Activated CD4-positive, alpha-beta memory T cell treated with anti-CD3 and anti-CD28 coated beads for 36 hours (primary cell): ENCODE data around the gene SLC50A1. TPM values are rescaled to one million over a fixed set of nuclear protein-coding genes. Genes with fewer than 3 reads are reported as not detected.
A peak's percentile ranks its signal among the peaks of the same experiment; 100 is the strongest.

Experiments
- CTCF ChIA-PET: fragments of 350-600 bp; sonication (Branson Sonifier 250); formaldehyde crosslinking; loops from one replicate; lab custom pipeline; 2021; ENCODE audit warnings: antibody characterized with exemption, inconsistent platforms; lab: Charles Lee
- POLR2A ChIA-PET: fragments of 350-600 bp; sonication (Branson Sonifier 250); formaldehyde crosslinking; loops from one replicate; lab custom pipeline; 2021; ENCODE audit warnings: antibody characterized with exemption; lab: Charles Lee
- DNase-seq: peaks from one replicate; pipeline ENCODE4 v3.0.0-alpha.2; 2020
- H3K27ac Mint-ChIP-seq: one replicate; pipeline ENCODE4 v1.8.0; 2021; ENCODE audit warnings: mixed read lengths
- H3K27me3 Mint-ChIP-seq: one replicate; pipeline ENCODE4 v1.8.0; 2021; ENCODE audit warnings: mixed read lengths
- H3K36me3 Mint-ChIP-seq: one replicate; pipeline ENCODE4 v1.8.0; 2021; ENCODE audit warnings: mixed read lengths
- H3K4me1 Mint-ChIP-seq: one replicate; pipeline ENCODE4 v1.8.0; 2021; ENCODE audit warnings: low read depth, mixed read lengths
- H3K4me3 Mint-ChIP-seq: one replicate; pipeline ENCODE4 v1.8.0; 2021; ENCODE audit warnings: mild to moderate bottlenecking, mixed read lengths
- H3K9me3 Mint-ChIP-seq: one replicate; pipeline ENCODE4 v1.8.0; 2021; ENCODE audit warnings: mixed read lengths
- intact Hi-C: fragments of 100-400 bp; cut with micrococcal nuclease; formaldehyde crosslinking; loops from one replicate; pipeline ENCODE4 v1.15.1; 2023
- total RNA-seq, 2 experiments: library from RNA; stranded (reverse); gene quantifications; one replicate each; pipeline ENCODE4 v1.2.3, GENCODE V29; 2021

The SLC50A1 gene
- total RNA-seq, 2 experiments from 2014 or later, result 60.1 TPM

GRCh38 chr1:155127967-155128754 lies 7.5 kb upstream of the SLC50A1 start:
- H3K27ac Mint-ChIP-seq, result no peak overlapping the region
- POLR2A ChIA-PET, result no interaction called here
- no peak for DNase-seq
- peak overlapping the region; percentile 64 for H3K4me3 Mint-ChIP-seq
- no peaks in the 10 kb centered on the region for H3K9me3 Mint-ChIP-seq
- peaks cover 30% of the 10 kb centered on the region for H3K4me1 Mint-ChIP-seq
- peaks cover 1% of the 10 kb centered on the region for H3K36me3 Mint-ChIP-seq
- CTCF ChIA-PET, result interaction anchor here (1.0 to 4.4 kb wide), 3 partner anchors 37 to 42 kb away, joined by 3 to 15 read pairs (median 11); no protein-coding TSS in a partner anchor
- intact Hi-C loops, result loop anchor here (2.0 kb wide), 1 partner anchor 39 kb away; no protein-coding TSS in a partner anchor
- peaks cover 25% of the 10 kb centered on the region for H3K27me3 Mint-ChIP-seq

DNA sequence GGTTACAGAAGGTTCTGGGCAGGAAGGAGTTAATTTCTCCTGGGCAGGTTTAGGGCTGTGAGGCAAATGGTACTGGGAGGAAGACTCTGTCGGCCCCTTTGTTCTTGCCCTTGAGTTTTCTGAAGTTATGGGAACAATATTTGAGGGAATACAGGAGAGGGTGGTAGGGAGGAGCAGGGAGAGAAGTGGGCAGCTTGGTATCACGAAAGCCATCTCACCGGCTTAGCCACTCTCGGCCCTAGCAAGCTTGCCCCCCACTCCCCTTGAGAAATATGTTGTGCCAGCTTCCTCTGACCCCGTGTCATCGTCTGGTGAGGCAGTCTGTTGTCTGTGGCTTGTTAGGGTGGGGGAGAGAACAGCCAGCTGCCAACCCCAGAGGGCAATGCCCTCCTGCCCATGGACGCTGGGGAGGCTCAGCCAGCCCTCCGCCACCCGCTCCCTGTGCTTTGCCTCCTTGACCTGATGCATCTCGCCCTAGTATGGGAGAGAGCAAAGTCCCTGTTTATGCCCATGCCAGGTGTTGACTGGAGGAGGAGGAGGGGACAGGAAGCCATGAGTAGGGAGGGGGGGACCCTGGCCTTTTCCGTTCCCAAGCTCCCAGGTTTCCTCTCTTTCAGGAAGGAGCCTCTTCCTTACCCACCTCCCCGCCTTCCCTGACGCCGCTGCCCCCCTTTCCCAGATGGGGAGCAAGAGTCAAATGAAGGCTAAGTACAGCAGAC lies 6.7 kb upstream of the SLC50A1 start:
- Mint-ChIP-seq H3K9me3 (no peaks in the 10 kb centered on the region), H3K36me3 (peaks cover 1% of the 10 kb centered on the region), H3K27me3 (peaks cover 25% of the 10 kb centered on the region), H3K4me1 (peaks cover 30% of the 10 kb centered on the region), H3K4me3 (peak overlapping the region; percentile 64), H3K27ac (no peak overlapping the region)
- ChIA-PET CTCF (interaction anchor here (0.8 to 4.4 kb wide), 3 partner anchors 38 to 185 kb away, joined by 3 to 15 read pairs (median 11); no protein-coding TSS in a partner anchor), POLR2A (no interaction called here)
- DNase-seq, result no peak
- intact Hi-C loops, result loop anchor here (2.0 kb wide), 1 partner anchor 38 kb away; no protein-coding TSS in a partner anchor

DNA sequence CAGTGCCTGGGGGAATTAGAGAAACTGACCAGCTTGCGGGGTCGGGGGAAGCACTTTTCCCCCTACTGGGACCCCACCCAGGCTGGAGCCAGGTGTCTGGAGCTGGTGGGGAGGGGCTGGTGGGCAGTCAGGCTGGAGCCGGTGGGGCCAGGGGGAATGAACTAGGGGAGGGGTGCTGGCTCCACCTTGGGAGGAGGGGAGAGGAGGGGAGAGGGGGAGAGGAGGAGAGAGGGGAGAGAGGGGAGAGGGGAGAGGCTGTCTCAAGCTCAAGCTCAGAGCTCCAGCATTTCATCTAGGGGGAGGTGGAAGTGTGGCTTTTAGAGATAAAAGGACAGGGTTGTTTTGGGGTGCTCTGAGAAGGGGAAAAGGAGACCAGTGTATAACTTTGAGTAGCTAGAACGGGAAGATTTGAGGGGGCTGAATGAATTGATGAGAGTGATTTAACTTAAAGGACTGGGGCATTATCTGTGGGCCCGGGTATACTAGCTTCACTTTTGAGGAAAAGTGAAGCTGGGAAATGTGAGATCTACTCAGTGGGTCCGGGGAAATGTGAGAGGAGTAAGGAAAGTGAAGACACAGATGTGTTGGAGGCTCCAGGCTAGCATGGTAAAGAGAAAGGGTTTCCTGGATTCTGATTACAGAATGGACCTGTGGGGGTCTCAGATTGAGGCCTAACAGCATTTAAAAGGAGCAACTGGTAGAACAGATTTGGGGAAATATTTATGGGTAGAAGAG lies 5.2 kb upstream of the SLC50A1 start:
- H3K27me3 Mint-ChIP-seq, result peaks cover 24% of the 10 kb centered on the region
- peaks cover 37% of the 10 kb centered on the region for H3K4me1 Mint-ChIP-seq
- CTCF ChIA-PET, result interaction anchor here (1.2 to 1.5 kb wide), 4 partner anchors 39 to 69 kb away, joined by 3 to 6 read pairs (median 4); partner anchors contain the start of gene KRTCAP2
- H3K27ac Mint-ChIP-seq, result no peak overlapping the region
- no peak overlapping the region for H3K4me3 Mint-ChIP-seq
- intact Hi-C loops, result no loop called here
- DNase-seq, result no peak
- H3K36me3 Mint-ChIP-seq, result peaks cover 1% of the 10 kb centered on the region
- POLR2A ChIA-PET, result no interaction called here
- H3K9me3 Mint-ChIP-seq, result no peaks in the 10 kb centered on the region

DNA sequence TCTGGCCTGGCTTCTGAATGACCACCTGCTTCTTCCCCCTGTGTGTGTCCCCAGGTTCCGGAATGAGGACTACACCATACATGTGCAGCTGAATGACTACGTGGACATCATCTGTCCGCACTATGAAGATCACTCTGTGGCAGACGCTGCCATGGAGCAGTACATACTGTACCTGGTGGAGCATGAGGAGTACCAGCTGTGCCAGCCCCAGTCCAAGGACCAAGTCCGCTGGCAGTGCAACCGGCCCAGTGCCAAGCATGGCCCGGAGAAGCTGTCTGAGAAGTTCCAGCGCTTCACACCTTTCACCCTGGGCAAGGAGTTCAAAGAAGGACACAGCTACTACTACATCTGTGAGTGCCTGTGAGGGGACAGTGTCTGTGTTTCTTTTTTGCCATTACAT lies 4.4 kb upstream of the SLC50A1 start:
- no peak for DNase-seq
- no peaks in the 10 kb centered on the region for H3K9me3 Mint-ChIP-seq
- peaks cover 37% of the 10 kb centered on the region for H3K4me1 Mint-ChIP-seq
- ChIA-PET POLR2A (no interaction called here), CTCF (interaction anchor here (1.2 to 1.5 kb wide), 2 partner anchors 42 to 46 kb away, joined by 3 to 6 read pairs; partner anchors contain the start of gene KRTCAP2)
- peaks cover 1% of the 10 kb centered on the region for H3K36me3 Mint-ChIP-seq
- H3K4me3 Mint-ChIP-seq, result no peak overlapping the region
- intact Hi-C loops, result no loop called here
- H3K27ac Mint-ChIP-seq, result no peak overlapping the region
- H3K27me3 Mint-ChIP-seq, result peaks cover 21% of the 10 kb centered on the region

- H3K27me3 Mint-ChIP-seq, result peaks cover 19% of the 10 kb centered on the region
- H3K4me3 Mint-ChIP-seq, result no peak overlapping the region
- no peak for DNase-seq
- peaks cover 35% of the 10 kb centered on the region for H3K4me1 Mint-ChIP-seq
- ChIA-PET POLR2A (no interaction called here), CTCF (interaction anchor here (1.1 to 4.3 kb wide), 2 partner anchors 40 to 47 kb away, joined by 3 to 19 read pairs; no protein-coding TSS in a partner anchor)
- peaks cover 1% of the 10 kb centered on the region for H3K36me3 Mint-ChIP-seq
- intact Hi-C loops, result no loop called here
- no peak overlapping the region for H3K27ac Mint-ChIP-seq
- no peaks in the 10 kb centered on the region for H3K9me3 Mint-ChIP-seq
These were observed 3.8 kb upstream of the SLC50A1 start for GRCh38 chr1:155131856-155132255.

- CTCF ChIA-PET, result interaction anchor here (0.8 to 4.3 kb wide), 7 partner anchors 34 to 116 kb away, joined by 3 to 19 read pairs (median 3); partner anchors contain the start of gene KRTCAP2
- peaks cover 10% of the 10 kb centered on the region for H3K36me3 Mint-ChIP-seq
- H3K4me1 Mint-ChIP-seq, result peaks cover 37% of the 10 kb centered on the region
- no peak overlapping the region for H3K27ac Mint-ChIP-seq
- H3K27me3 Mint-ChIP-seq, result peaks cover 5% of the 10 kb centered on the region
- intact Hi-C loops, result loop anchor here (2.0 kb wide), 1 partner anchor 49 kb away; no protein-coding TSS in a partner anchor
- POLR2A ChIA-PET, result interaction anchor here (1.4 kb wide), 1 partner anchor 60 kb away, joined by 4 read pairs; no protein-coding TSS in a partner anchor
- no peaks in the 10 kb centered on the region for H3K9me3 Mint-ChIP-seq
- no peak overlapping the region for H3K4me3 Mint-ChIP-seq
- no peak for DNase-seq
These were observed 1.8 kb upstream of the SLC50A1 start for GRCh38 chr1:155133799-155134281.

GRCh38 chr1:155134322-155134721 lies 1.3 kb upstream of the SLC50A1 start:
- DNase-seq, result no peak
- H3K27ac Mint-ChIP-seq, result peak overlapping the region; percentile 94
- H3K9me3 Mint-ChIP-seq, result no peaks in the 10 kb centered on the region
- intact Hi-C loops, result loop anchor here (2.0 kb wide), 1 partner anchor 50 kb away; no protein-coding TSS in a partner anchor
- H3K4me3 Mint-ChIP-seq, result peak overlapping the region; percentile 91
- H3K27me3 Mint-ChIP-seq, result peaks cover 5% of the 10 kb centered on the region
- POLR2A ChIA-PET, result interaction anchor here (1.0 to 1.4 kb wide), 3 partner anchors 43 to 134 kb away, joined by 3 to 4 read pairs (median 4); no protein-coding TSS in a partner anchor
- H3K36me3 Mint-ChIP-seq, result peaks cover 12% of the 10 kb centered on the region
- CTCF ChIA-PET, result interaction anchor here (0.9 to 4.3 kb wide), 9 partner anchors 33 to 135 kb away, joined by 3 to 19 read pairs (median 4); partner anchors contain the start of gene KRTCAP2
- H3K4me1 Mint-ChIP-seq, result peaks cover 35% of the 10 kb centered on the region

DNA sequence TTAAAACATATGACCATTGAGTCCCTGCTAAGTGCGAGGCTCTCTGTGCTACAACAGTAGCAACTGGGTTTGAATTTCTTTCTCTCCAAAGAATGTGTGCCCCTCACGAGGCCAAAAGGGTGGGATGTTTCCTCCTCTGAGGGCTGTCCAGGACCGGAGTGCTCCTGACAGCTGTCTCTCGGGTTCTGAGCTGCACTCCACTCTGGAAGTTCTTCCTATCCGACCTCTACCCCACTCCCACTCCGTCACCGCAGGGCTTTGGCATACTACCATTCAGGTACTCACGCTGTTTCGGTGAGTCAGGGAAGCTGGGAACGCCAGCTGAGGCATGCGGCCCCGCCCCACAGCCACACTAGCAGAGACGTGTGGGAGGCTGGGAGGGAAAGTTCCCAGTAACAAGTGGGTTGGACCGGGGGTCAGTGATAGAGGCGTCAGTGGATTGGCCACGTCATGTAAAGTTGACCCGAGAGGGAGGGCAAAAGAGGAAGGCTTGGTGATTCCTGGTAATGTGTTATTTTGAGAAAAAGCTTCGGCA lies 705 bp upstream of the SLC50A1 start:
- Mint-ChIP-seq H3K27ac (peak overlapping the region; percentile 94), H3K27me3 (peaks cover under 1% of the 10 kb centered on the region), H3K9me3 (no peaks in the 10 kb centered on the region), H3K4me3 (peak overlapping the region; percentile 91), H3K4me1 (peaks cover 32% of the 10 kb centered on the region), H3K36me3 (peaks cover 17% of the 10 kb centered on the region)
- ChIA-PET POLR2A (interaction anchor here (0.6 to 1.4 kb wide), 4 partner anchors 43 to 135 kb away, joined by 3 to 4 read pairs (median 4); no protein-coding TSS in a partner anchor), CTCF (interaction anchor here (0.9 to 4.3 kb wide), 9 partner anchors 38 to 136 kb away, joined by 3 to 19 read pairs (median 4); partner anchors contain the start of gene KRTCAP2)
- DNase-seq, result peak; percentile 92
- intact Hi-C loops, result loop anchor here (1.0 to 5.0 kb wide), 4 partner anchors 38 to 134 kb away; partner anchors contain the start of genes KRTCAP2 and TRIM46

GRCh38 chr1:155136748-155137147 lies 1.1 kb downstream of the SLC50A1 start:
- CTCF ChIA-PET, result interaction anchor here (0.7 to 3.7 kb wide), 10 partner anchors 31 to 114 kb away, joined by 3 to 21 read pairs (median 6); partner anchors contain the start of genes KRTCAP2 and TRIM46
- Mint-ChIP-seq H3K27me3 (no peaks in the 10 kb centered on the region), H3K4me3 (peak overlapping the region; percentile 91), H3K27ac (peak overlapping the region; percentile 94), H3K9me3 (no peaks in the 10 kb centered on the region), H3K36me3 (peaks cover 19% of the 10 kb centered on the region), H3K4me1 (peaks cover 37% of the 10 kb centered on the region)
- POLR2A ChIA-PET, result interaction anchor here (0.7 to 2.0 kb wide), 3 partner anchors 37 to 57 kb away, joined by 3 to 8 read pairs (median 3); partner anchors contain the start of genes KRTCAP2 and TRIM46
- DNase-seq, result peak; percentile 26
- intact Hi-C loops, result loop anchor here (5.0 kb wide), 1 partner anchor 106 kb away; a partner anchor contains a TSS
